ENCODE measurements around the gene LRRC8D. TPM values are rescaled to one million over a fixed set of nuclear protein-coding genes. Genes with fewer than 3 reads are reported as not detected.

Gene LRRC8D
- total RNA-seq, 1 experiment from 2014 or later = 25.2 TPM

GRCh38 chr1:89866568-89866967 is 45.7 kb downstream of the LRRC8D start:
- DNase-seq (ENCODE audit: low spot score) = no peak

- no peak for DNase-seq (ENCODE audit: low spot score)
These were observed 50.2 kb downstream of the LRRC8D start for GRCh38 chr1:89870998-89871397.

GRCh38 chr1:89871768-89872473 is 51.1 kb downstream of the LRRC8D start:
- no peak for DNase-seq (ENCODE audit: low spot score)

- no peak for DNase-seq (ENCODE audit: low spot score)
These were observed 51.7 kb downstream of the LRRC8D start for GRCh38 chr1:89872567-89872966.

- no peak for DNase-seq (ENCODE audit: low spot score)
These were observed 52.5 kb downstream of the LRRC8D start for GRCh38 chr1:89873288-89873687.

GRCh38 chr1:89873770-89874169 is 52.9 kb downstream of the LRRC8D start:
- no peak for DNase-seq (ENCODE audit: low spot score)

GRCh38 chr1:89876463-89876862 is 55.6 kb downstream of the LRRC8D start:
- DNase-seq (ENCODE audit: low spot score) = no peak

- DNase-seq (ENCODE audit: low spot score) = no peak
These were observed 56.9 kb downstream of the LRRC8D start for GRCh38 chr1:89877756-89878155.

- no peak for DNase-seq (ENCODE audit: low spot score)
These were observed 57.4 kb downstream of the LRRC8D start for GRCh38 chr1:89878256-89878655.

GRCh38 chr1:89880679-89881078 is 59.8 kb downstream of the LRRC8D start:
- DNase-seq (ENCODE audit: low spot score) = no peak

- no peak for DNase-seq (ENCODE audit: low spot score)
These were observed 60.7 kb downstream of the LRRC8D start for GRCh38 chr1:89881415-89882058.

GRCh38 chr1:89882348-89883029 is 61.7 kb downstream of the LRRC8D start:
- no peak for DNase-seq (ENCODE audit: low spot score)

GRCh38 chr1:89883030-89883379 is 62.2 kb downstream of the LRRC8D start:
- no peak for DNase-seq (ENCODE audit: low spot score)

GRCh38 chr1:89884718-89885596 is 64.1 kb downstream of the LRRC8D start:
- no peak for DNase-seq (ENCODE audit: low spot score)

GRCh38 chr1:89887270-89887669 is 66.4 kb downstream of the LRRC8D start:
- DNase-seq (ENCODE audit: low spot score) = no peak

GRCh38 chr1:89887713-89888112 is 66.9 kb downstream of the LRRC8D start:
- no peak for DNase-seq (ENCODE audit: low spot score)

- DNase-seq (ENCODE audit: low spot score) = no peak
These were observed 67.9 kb downstream of the LRRC8D start for GRCh38 chr1:89888480-89889322.

GRCh38 chr1:89889323-89889615 is 68.4 kb downstream of the LRRC8D start:
- DNase-seq (ENCODE audit: low spot score) = no peak

- DNase-seq (ENCODE audit: low spot score) = peak; percentile 33
These were observed 69.4 kb downstream of the LRRC8D start for GRCh38 chr1:89890085-89890752.

- no peak for DNase-seq (ENCODE audit: low spot score)
These were observed 72.0 kb downstream of the LRRC8D start for GRCh38 chr1:89892816-89893215.

All from H4 (cell line).